Measurements from ENCODE around the gene LPAR1.

LPAR1 gene

DNA sequence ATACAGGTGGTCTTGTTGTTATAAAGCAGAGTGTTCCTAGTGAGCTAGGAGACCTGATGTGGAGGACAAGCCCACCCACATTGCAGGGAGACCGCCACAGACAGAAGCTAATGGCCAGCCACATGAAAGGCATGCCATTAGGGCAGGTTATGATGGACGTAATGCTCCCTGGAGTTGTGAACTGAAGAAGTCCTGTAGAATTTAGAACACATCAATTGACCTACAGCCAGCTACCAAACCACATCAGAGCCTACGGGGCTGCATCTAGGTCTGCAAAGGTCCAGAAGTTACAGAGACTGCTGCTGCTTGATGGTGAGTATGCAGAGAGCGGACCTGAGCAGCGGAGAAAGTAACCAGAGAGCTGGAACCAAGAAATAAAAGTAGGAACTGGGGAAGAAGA is 116.6 kb downstream of the LPAR1 start:
- ChIA-PET CTCF (no interaction called here), POLR2A (no interaction called here)
- DNase-seq (ENCODE audit: extremely low spot score) = no peak
- TF ChIP-seq BHLHE40 (IDR thresholded peaks at IDR 0.05; ENCODE audit: borderline replicate concordance) (no peak), L3MBTL2 (conservative IDR thresholded peaks at IDR 0.05) (no peak), HDGF (IDR thresholded peaks at IDR 0.05; ENCODE audit: borderline replicate concordance) (no peak), FOXK2 (IDR thresholded peaks at IDR 0.05) (no peak), FOXM1 (IDR thresholded peaks at IDR 0.05; ENCODE audit: borderline replicate concordance) (no peak), ARNT (IDR thresholded peaks at IDR 0.05) (no peak), SUZ12 (IDR thresholded peaks at IDR 0.05) (no peak), ELF4 (IDR thresholded peaks at IDR 0.05) (no peak), CTBP1 (IDR thresholded peaks at IDR 0.05; ENCODE audit: borderline replicate concordance) (no peak), PKNOX1 (IDR thresholded peaks at IDR 0.05) (no peak), SP1 (IDR thresholded peaks at IDR 0.05) (no peak), LEF1 (IDR thresholded peaks at IDR 0.05; ENCODE audit: borderline replicate concordance) (no peak), TARDBP (IDR thresholded peaks at IDR 0.05) (no peak), NFRKB (IDR thresholded peaks at IDR 0.05) (no peak), FOXA1 (IDR thresholded peaks at IDR 0.05) (no peak), ZNF384 (IDR thresholded peaks at IDR 0.05) (no peak)

DNA sequence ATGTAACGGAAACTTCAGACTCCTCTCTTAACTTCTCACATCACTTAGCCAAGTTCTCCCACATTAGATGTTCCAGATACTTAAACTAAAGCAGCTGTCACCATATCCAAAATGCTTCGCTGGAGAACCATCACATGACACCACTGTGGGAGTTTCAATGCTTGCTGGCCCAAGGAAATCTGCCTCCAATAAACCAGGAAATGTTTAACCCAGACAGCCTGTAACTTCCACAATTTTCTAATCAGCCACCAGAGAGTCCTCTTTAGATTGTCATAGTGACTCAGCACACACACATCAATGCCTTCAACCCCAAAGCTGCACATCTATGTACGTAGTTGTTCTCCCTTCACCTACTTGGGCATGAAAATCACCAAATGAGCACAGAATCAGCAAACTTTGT is 118.7 kb downstream of the LPAR1 start:
- ChIA-PET POLR2A (no interaction called here), CTCF (no interaction called here)
- no peak for DNase-seq (ENCODE audit: extremely low spot score)
- TF ChIP-seq FOXK2 (IDR thresholded peaks at IDR 0.05) (no peak), FOXA1 (IDR thresholded peaks at IDR 0.05) (no peak), SP1 (IDR thresholded peaks at IDR 0.05) (no peak), HDGF (IDR thresholded peaks at IDR 0.05; ENCODE audit: borderline replicate concordance) (no peak), ELF4 (IDR thresholded peaks at IDR 0.05) (no peak), PKNOX1 (IDR thresholded peaks at IDR 0.05) (no peak), LEF1 (IDR thresholded peaks at IDR 0.05; ENCODE audit: borderline replicate concordance) (no peak), CTBP1 (IDR thresholded peaks at IDR 0.05; ENCODE audit: borderline replicate concordance) (no peak)

- no peak for TF ChIP-seq TARDBP (IDR thresholded peaks at IDR 0.05)
- TF ChIP-seq FOXK2 (IDR thresholded peaks at IDR 0.05) = no peak
- TF ChIP-seq FOXM1 (IDR thresholded peaks at IDR 0.05; ENCODE audit: borderline replicate concordance) = no peak
- TF ChIP-seq ZNF384 (IDR thresholded peaks at IDR 0.05) = no peak
- TF ChIP-seq ARNT (IDR thresholded peaks at IDR 0.05) = no peak
- TF ChIP-seq SUZ12 (IDR thresholded peaks at IDR 0.05) = no peak
- ChIA-PET CTCF (no interaction called here), POLR2A (no interaction called here)
Measured at GRCh38 chr9:110919050-110919435, 119.2 kb downstream of the LPAR1 start.

DNA sequence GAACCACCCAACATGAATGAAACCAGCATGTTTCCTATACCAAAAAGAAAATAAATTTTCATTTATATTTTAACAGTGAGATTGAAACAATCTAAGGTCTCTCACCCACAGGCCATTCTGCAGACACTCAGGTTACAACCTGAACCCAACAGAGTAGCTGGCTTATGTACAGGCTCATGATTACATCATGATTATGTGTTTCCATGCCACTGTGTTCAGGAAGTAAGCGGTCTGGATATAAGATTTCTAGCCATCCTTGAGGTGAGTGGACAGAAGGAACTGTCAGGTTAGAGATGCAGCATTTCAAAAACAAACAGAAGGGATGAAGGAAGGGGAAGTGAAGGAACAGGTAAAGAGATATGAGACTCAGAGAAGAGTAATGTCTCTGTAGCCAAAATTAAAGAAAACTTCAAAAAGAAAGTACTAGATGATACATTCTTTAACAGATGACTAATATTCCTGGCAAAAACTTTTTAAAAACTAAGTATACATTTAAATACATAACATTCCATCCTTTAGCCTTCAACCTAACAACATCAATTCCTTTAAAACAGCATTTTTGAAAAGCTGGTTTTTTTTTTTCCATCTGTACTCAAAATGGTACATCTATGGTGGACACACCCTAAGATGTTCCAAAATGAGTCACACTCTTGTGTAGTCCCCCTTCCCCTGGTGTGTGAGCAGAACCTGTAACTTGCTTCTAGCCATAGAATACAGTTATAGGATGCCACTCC is 119.8 kb downstream of the LPAR1 start:
- TF ChIP-seq FOXK2 (IDR thresholded peaks at IDR 0.05) = no peak
- no peak for TF ChIP-seq CTBP1 (IDR thresholded peaks at IDR 0.05; ENCODE audit: borderline replicate concordance)
- no peak for TF ChIP-seq BHLHE40 (IDR thresholded peaks at IDR 0.05; ENCODE audit: borderline replicate concordance)
- no peak for TF ChIP-seq NFRKB (IDR thresholded peaks at IDR 0.05)
- TF ChIP-seq FOXA1 (IDR thresholded peaks at IDR 0.05) = no peak
- DNase-seq (ENCODE audit: extremely low spot score) = no peak
- ChIA-PET POLR2A (no interaction called here), CTCF (no interaction called here)

More at GRCh38 chr9:110919050-110919435, 119.2 kb downstream of the LPAR1 start:
- DNase-seq (ENCODE audit: extremely low spot score) = no peak

- TF ChIP-seq LEF1 (IDR thresholded peaks at IDR 0.05; ENCODE audit: borderline replicate concordance) = no peak
- no peak for TF ChIP-seq BHLHE40 (IDR thresholded peaks at IDR 0.05; ENCODE audit: borderline replicate concordance)
- TF ChIP-seq ZNF384 (IDR thresholded peaks at IDR 0.05) = no peak
- TF ChIP-seq SUZ12 (IDR thresholded peaks at IDR 0.05) = no peak
- no peak for TF ChIP-seq ELF4 (IDR thresholded peaks at IDR 0.05)
- no peak for TF ChIP-seq FOXA1 (IDR thresholded peaks at IDR 0.05)
- no peak for TF ChIP-seq SP1 (IDR thresholded peaks at IDR 0.05)
- TF ChIP-seq ARNT (IDR thresholded peaks at IDR 0.05) = no peak
- TF ChIP-seq NFRKB (IDR thresholded peaks at IDR 0.05) = no peak
- no peak for TF ChIP-seq CTBP1 (IDR thresholded peaks at IDR 0.05; ENCODE audit: borderline replicate concordance)
- no peak for TF ChIP-seq PKNOX1 (IDR thresholded peaks at IDR 0.05)
- no peak for TF ChIP-seq FOXK2 (IDR thresholded peaks at IDR 0.05)
- no peak for TF ChIP-seq FOXM1 (IDR thresholded peaks at IDR 0.05; ENCODE audit: borderline replicate concordance)
- TF ChIP-seq HDGF (IDR thresholded peaks at IDR 0.05; ENCODE audit: borderline replicate concordance) = no peak
- no peak for TF ChIP-seq L3MBTL2 (conservative IDR thresholded peaks at IDR 0.05)
- TF ChIP-seq TARDBP (IDR thresholded peaks at IDR 0.05) = no peak
Measured at GRCh38 chr9:110916403-110916802, 121.9 kb downstream of the LPAR1 start.

DNA sequence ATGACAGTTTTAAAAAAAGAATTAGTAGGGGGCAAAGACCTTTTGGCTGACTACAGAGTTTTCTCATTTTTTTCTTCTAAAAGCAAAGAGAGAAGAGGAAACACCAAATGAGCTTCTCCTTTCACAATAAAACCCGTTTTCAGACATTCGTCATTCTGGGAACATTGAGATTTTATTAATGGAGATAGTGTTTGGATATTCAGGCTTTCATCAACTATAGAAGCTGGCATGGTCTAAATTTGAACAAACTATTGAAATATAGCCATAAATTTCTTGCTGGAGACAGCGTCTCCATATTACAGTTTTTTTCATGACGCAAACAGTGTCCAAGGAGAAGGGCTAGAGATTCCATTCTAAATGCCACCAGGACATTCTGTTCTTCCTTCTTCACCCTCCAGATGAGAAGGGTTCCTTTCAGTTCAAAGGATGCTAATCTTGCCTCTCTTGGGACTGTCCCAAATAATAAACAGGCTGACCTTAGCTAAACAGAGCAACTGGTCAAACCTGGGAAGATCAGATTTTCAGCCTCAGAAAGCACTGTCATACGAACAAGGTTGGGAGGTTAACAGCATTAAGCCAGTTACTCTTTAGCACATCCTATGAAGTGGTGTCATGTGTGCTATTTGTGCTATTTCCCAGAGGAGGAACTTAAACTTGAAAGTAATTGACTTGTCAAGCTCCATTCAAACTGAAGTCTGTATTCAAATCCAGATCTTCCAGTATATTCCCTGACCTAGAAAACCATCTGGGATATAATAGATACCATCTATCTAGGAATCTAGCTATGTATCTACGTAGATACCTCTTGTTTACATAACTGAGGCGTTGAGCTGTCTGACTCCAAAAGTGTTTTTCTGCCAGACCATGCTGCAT is 125.6 kb downstream of the LPAR1 start:
- DNase-seq (ENCODE audit: extremely low spot score) = no peak
- TF ChIP-seq BHLHE40 (IDR thresholded peaks at IDR 0.05; ENCODE audit: borderline replicate concordance) = no peak
- TF ChIP-seq ARNT (IDR thresholded peaks at IDR 0.05) = no peak
- TF ChIP-seq ELF4 (IDR thresholded peaks at IDR 0.05) = no peak
- no peak for TF ChIP-seq L3MBTL2 (conservative IDR thresholded peaks at IDR 0.05)
- no peak for TF ChIP-seq HDGF (IDR thresholded peaks at IDR 0.05; ENCODE audit: borderline replicate concordance)
- TF ChIP-seq ZNF384 (IDR thresholded peaks at IDR 0.05) = no peak
- no peak for TF ChIP-seq TARDBP (IDR thresholded peaks at IDR 0.05)
- no peak for TF ChIP-seq LEF1 (IDR thresholded peaks at IDR 0.05; ENCODE audit: borderline replicate concordance)
- no peak for TF ChIP-seq SUZ12 (IDR thresholded peaks at IDR 0.05)
- POLR2A ChIA-PET = no interaction called here
- CTCF ChIA-PET = no interaction called here

More at GRCh38 chr9:110916403-110916802, 121.9 kb downstream of the LPAR1 start:
- DNase-seq (ENCODE audit: extremely low spot score) = no peak
- POLR2A ChIA-PET = no interaction called here
- CTCF ChIA-PET = no interaction called here
